SKM-1 (cell line): ENCODE data around the gene RNF167.

Experiments used
- DNase-seq: peaks from one replicate; lab custom pipeline; 2025; ENCODE audit not compliant: unreplicated experiment; lab: John Stamatoyannopoulos, UW

The RNF167 gene

GRCh38 chr17:4939796-4940554 is at the start of gene RNF167, which contains the start of gene SLC25A11:
Gene RNF167 (plus strand): TSS chr17:4940268. CDS start chr17:4940910, 642 bp downstream.
Gene SLC25A11 (minus strand): TSS chr17:4940046. CDS start chr17:4939910, 136 bp downstream.
- DNase-seq = peak; percentile 90

DNA sequence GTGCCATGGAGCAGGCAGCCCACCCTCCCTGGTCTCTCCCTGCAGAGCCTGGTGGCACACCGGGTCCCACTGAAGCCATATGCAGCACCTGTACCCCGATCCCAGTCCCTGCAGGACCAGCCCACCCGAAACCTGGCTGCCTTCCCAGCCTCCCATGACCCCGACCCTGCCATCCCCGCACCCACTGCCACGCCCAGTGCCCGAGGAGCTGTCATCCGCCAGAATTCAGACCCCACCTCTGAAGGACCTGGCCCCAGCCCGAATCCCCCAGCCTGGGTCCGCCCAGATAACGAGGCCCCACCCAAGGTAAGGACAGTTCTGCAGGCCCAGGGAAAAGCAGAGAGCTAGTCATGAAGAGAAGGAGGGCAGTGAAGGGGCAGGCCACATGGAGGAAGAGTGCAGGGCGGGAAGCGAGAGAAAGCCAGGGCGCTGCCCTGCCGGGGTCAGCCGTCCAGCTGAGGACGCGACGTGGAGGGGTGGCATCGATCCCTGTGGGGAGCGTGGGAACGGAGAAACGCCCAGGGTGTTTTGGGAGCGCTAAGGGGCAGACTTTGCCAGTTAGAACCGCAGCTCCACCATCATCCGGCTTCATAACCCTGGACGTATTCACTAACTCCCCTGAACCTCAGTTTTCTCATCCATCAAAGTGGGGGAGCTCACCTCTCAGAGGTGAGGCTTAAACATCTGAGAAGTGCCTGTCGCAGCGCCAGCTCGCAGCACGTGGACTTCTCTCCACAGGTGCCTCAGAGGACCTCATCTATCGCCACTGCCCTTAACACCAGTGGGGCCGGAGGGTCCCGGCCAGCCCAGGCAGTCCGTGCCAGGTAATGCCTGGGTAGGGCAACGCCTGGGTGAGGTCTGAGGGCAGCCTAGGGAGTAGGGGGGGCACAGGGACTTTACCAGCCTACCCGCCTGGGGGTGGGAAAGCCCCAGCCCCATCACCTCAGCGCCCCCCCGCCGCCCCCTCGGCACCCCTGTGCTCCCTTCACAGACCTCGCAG is 48.4 kb upstream of the RNF167 start:
- DNase-seq = no peak

DNA sequence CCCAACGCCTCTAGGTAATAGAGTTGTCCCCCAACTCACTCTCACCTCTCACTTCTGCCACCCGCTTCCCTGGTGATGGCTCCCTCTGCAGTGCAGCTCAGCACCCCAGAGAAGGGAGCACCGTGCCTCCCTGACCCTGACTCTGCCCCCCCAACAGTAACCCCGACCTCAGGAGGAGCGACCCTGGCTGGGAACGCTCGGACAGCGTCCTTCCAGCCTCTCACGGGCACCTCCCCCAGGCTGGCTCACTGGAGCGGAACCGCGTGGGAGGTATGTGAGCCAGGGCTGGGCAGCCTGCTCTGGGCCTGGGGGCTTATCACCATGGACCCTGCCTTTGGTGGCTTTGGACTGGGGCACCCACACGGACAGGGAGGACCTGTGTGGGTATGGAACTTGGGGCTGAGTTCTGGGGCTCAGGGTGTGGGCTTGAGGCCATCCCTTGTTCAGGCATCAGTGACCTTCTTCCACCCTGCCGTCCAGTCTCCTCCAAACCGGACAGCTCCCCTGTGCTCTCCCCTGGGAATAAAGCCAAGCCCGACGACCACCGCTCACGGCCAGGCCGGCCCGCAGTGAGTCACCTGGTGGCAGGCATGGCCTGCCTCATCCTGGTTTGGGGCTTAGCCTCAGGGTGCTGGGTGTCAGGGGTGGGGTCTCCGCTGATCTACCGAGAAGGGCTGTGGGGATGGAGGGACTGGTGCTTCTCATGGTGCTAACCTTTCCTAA is 47.4 kb upstream of the RNF167 start:
- DNase-seq = no peak

- no peak for DNase-seq
Measured at GRCh38 chr17:4893272-4893671, 46.8 kb upstream of the RNF167 start.

DNA sequence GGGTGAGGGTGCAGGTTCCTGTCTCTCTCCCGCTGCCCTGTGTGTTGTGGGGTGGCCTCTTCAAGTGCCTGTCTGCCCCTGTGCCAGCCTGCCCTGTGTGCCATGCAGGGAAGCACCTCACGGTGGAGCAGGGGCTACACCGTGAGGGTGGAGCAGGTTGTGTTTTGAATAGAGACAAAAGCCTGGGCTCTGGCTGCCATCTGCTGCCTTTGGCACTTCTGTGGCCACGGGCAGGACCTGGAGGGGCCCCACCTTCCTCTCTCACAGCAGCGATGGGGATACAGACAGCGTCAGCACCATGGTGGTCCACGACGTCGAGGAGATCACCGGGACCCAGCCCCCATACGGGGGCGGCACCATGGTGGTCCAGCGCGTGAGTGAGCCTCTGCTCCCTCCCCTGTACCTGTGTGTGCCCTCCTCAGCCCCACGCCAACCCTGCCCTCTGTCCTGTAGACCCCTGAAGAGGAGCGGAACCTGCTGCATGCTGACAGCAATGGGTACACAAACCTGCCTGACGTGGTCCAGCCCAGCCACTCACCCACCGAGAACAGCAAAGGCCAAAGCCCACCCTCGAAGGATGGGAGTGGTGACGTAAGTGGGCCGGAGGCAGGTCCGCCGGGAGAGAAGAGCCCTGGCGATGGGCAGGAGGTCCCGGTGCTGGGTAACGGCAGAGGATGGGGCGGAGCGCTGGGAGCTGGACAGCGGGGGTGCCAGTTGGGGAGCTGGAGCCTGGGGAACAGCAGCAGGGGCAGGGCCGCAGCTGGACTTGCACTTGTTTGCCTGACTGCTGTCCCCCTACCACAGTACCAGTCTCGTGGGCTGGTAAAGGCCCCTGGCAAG is 46.1 kb upstream of the RNF167 start:
- DNase-seq = no peak

DNA sequence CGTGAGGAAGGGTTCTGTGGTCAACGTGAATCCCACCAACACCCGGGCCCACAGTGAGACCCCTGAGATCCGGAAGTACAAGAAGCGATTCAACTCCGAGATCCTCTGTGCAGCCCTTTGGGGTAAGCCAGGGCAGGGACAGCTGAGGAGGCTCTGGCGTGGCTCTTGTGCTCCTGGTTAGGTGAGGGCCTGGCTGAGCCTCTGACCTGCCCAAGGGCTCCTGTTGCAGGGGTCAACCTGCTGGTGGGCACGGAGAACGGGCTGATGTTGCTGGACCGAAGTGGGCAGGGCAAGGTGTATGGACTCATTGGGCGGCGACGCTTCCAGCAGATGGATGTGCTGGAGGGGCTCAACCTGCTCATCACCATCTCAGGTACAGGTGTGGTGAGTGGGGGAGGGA is 44.9 kb upstream of the RNF167 start:
- no peak for DNase-seq

DNA sequence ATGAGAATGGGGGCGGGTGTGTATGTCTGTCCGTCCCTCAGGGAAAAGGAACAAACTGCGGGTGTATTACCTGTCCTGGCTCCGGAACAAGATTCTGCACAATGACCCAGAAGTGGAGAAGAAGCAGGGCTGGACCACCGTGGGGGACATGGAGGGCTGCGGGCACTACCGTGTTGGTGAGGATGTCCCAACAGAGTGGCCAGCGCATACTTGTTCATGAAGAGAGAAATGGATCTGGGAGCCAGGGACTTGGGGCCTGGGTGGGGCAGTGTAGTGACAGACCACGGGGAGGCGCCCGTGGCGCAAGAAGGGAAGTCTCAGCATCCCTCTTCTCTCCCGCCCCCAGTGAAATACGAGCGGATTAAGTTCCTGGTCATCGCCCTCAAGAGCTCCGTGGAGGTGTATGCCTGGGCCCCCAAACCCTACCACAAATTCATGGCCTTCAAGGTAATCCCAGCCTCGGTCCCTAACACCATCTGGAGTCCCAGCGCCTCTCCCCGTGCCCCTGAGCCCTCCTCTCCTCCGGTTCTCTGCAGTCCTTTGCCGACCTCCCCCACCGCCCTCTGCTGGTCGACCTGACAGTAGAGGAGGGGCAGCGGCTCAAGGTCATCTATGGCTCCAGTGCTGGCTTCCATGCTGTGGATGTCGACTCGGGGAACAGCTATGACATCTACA is 44.3 kb upstream of the RNF167 start:
- no peak for DNase-seq

DNA sequence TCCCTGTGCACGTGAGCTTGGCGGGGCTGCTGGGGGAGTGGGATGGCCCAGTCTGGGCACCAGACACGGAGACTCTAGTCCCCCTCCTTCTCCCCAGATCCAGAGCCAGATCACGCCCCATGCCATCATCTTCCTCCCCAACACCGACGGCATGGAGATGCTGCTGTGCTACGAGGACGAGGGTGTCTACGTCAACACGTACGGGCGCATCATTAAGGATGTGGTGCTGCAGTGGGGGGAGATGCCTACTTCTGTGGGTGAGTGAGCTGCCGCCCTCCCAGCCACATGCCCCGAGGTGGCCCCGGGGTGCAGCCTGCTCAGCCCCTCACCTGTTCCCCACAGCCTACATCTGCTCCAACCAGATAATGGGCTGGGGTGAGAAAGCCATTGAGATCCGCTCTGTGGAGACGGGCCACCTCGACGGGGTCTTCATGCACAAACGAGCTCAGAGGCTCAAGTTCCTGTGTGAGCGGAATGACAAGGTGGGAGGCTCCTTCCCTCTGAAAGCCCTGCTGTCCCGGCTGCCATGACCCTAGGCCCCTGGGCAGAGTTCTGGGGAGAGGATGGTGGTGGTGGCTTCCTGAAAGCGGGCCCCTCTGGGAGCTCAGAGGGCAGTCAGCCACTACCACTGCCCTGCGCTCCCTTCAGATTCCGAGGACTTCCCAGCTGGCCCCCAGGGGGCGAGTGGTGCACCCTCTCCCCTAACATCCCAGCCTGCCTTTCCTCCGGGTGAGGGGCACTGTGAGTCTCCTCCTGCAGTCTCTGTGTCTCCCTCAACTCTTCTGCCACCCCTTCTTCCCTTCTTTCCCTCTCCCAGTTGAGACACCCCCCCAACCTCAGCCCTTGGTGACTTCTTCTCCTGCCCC is 43.5 kb upstream of the RNF167 start:
- DNase-seq = no peak

- no peak for DNase-seq
Measured at GRCh38 chr17:4897198-4897687, 42.8 kb upstream of the RNF167 start.

DNA sequence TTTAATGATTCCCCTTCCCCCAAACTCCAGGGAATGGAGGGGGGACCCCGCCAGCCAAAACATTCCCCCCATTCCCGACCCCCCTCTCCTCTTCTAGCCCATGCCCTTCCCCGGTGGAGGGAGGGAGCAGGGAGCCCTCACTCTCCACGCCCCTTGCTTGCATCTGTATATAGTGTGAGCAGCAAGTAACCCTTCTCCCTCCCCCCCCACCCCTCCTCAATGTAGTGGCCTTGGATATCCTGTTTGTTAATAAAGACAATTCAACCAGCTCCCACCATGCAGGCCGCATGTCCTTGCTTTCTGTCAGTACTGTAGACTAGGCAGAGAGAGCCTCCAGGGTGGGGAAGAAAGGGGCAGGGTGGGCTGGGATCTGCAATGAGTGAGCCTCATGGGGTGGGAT is 42.3 kb upstream of the RNF167 start:
- DNase-seq = no peak

DNA sequence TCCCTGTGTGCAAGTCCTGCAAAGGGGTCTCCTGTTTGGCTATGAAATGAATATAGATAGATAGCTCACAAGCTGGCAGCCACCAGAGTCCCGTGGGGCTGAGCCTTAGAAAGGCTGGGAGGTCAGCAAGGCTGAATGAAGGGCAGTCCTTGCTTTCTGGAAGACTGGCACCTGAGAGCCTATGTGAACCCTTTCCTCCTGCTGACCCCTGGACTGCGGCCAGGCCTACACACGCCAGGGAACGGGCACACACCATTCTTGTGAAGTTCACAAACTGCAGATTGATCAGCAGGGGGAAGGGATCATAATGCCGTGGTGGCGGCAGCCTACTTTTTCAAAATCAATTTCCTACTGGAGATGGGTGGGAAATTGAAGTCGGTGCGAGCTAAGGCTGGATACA is 41.7 kb upstream of the RNF167 start:
- DNase-seq = no peak

DNA sequence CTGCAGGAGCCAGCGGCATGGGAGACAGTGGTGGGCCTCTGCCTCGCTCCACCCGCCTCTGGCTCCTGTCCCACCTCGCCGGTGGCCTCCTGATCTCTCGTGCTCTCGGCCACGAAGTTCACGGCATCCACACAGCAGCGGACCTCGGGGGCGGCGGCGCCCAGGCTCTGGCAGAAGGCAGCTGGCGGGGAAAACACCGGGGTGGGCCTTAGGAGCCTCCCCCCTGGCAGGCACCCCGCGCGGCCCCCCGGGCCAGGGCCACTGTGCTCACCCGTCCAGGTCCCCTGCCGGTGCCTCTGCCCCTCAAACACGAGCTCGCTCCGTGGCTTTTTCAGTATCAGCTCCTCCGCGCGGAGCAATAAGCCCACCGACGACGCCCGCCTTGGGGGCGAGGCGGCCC is 41.1 kb upstream of the RNF167 start:
- no peak for DNase-seq

- DNase-seq = no peak
Measured at GRCh38 chr17:4899341-4900230, 40.5 kb upstream of the RNF167 start, which contains the start of gene C17orf107. Gene C17orf107 (plus strand): TSS chr17:4899536. CDS start chr17:4899763, 227 bp downstream.

DNA sequence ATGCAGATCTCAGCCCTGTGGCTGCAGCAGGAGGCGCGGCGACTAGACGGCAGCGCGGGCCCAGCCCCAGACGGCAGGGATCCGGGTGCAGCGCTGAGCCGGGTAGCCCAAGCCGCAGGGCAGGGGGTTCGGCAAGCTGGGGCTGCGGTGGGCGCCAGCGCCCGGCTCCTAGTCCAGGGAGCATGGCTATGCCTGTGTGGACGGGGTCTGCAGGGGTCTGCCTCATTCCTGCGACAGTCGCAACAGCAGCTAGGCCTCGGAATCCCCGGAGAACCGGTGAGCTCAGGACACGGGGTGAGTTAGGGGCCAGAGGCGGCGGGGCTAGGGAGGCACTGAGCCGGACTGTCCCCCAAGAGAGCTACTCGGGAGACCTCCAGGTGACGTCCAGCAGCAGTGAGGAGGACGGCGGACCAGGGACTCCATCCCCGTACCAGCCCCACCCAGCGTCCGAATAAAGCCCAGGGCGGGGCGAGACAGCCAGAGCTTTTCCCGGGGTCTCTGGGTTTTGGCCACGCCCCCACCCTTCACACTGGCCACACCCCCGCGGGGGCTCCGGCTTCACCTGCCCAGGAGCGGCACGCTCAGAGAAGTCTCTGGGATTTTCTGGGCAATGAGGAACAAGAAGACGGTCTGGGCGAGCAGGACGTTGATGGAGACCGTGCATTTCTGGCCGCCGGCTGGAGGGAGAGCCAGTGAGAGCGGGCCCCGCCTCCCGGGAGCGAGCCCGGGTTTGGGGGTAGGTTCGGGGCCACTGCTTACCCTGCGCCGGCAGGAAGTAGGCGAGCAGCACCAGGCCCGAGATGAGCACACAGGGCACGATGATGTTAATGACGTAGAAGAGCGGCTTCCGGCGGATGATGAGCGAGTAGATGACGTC is 39.6 kb upstream of the RNF167 start:
- DNase-seq = no peak

- DNase-seq = no peak
Measured at GRCh38 chr17:4901108-4901647, 38.9 kb upstream of the RNF167 start.

GRCh38 chr17:4901648-4902344 is 38.3 kb upstream of the RNF167 start:
- no peak for DNase-seq
